ENCODE data around the gene TAF8.

Gene TAF8

GRCh38 chr6:42049948-42050296 is 402 bp upstream of the TAF8 start:
- Histone ChIP-seq H3K9me3 (replicated peaks; ENCODE audit: insufficient read depth, low read length) (no peaks in the 10 kb centered on the region), H3K9ac (ENCODE audit: low read length) (no peak overlapping the region), H3K27ac (ENCODE audit: low read length) (no peak overlapping the region)

GRCh38 chr6:42051268-42051653 is 937 bp downstream of the TAF8 start:
- Histone ChIP-seq H3K4me2 (ENCODE audit: low read depth, low read length) (peak overlapping the region; percentile 93), H3F3A (ENCODE audit: insufficient read depth, low read length) (peaks cover 17% of the 10 kb centered on the region; the same call in 1 of the 2 replicates), H3K9ac (ENCODE audit: low read length) (peak overlapping the region; percentile 91; the same call in 1 of the 2 replicates), H3K27ac (ENCODE audit: low read length) (peak overlapping the region; percentile 91; the same call in 1 of the 2 replicates), H3K27me3 (replicated peaks; ENCODE audit: insufficient read depth, low read length) (peaks cover 23% of the 10 kb centered on the region), H3K4me1 (ENCODE audit: low read length) (peaks cover 3% of the 10 kb centered on the region; the same call in 1 of the 2 replicates), H3K9me3 (replicated peaks; ENCODE audit: insufficient read depth, low read length) (no peaks in the 10 kb centered on the region), H2AFZ (ENCODE audit: low read length) (peak overlapping the region; percentile 93), H3K79me2 (ENCODE audit: low read length) (peaks cover 9% of the 10 kb centered on the region; the same call in 1 of the 2 replicates), H3K4me3 (ENCODE audit: low read length) (peak overlapping the region; percentile 96), H3K9me2 (replicated peaks; ENCODE audit: insufficient read depth, low read length) (no peaks in the 10 kb centered on the region), H4K20me1 (ENCODE audit: insufficient read depth, low read length) (no peaks in the 10 kb centered on the region), H3K36me3 (replicated peaks; ENCODE audit: insufficient read depth, low read length) (no peaks in the 10 kb centered on the region)
- TF ChIP-seq EZH2phosphoT487 (IDR thresholded peaks at IDR 0.05; ENCODE audit: low read length) (no peak), EZH2 (optimal IDR thresholded peaks at IDR 0.05; ENCODE audit: low read depth, low read length) (no peak), CTCF (IDR thresholded peaks at IDR 0.05; ENCODE audit: low read length) (no peak)
- DNase-seq, result peak; percentile 28

More at GRCh38 chr6:42049948-42050296, 402 bp upstream of the TAF8 start:
- peak overlapping the region; percentile 93; the same call in 1 of the 2 replicates for H3K4me2 ChIP-seq (ENCODE audit: low read depth, low read length)
- DNase-seq, result no peak
- H3K36me3 ChIP-seq (replicated peaks; ENCODE audit: insufficient read depth, low read length), result no peaks in the 10 kb centered on the region
- peaks cover 27% of the 10 kb centered on the region for H3K27me3 ChIP-seq (replicated peaks; ENCODE audit: insufficient read depth, low read length)
- no peak for TF ChIP-seq EZH2phosphoT487 (IDR thresholded peaks at IDR 0.05; ENCODE audit: low read length)
- no peak for TF ChIP-seq CTCF (IDR thresholded peaks at IDR 0.05; ENCODE audit: low read length)
- TF ChIP-seq EZH2 (optimal IDR thresholded peaks at IDR 0.05; ENCODE audit: low read depth, low read length), result no peak
- peaks cover 15% of the 10 kb centered on the region for H3K4me1 ChIP-seq (ENCODE audit: low read length)
- H2AFZ ChIP-seq (ENCODE audit: low read length), result no peak overlapping the region
- H3K9me2 ChIP-seq (replicated peaks; ENCODE audit: insufficient read depth, low read length), result no peaks in the 10 kb centered on the region
- 0 out of 2 replicates have a peak overlapping the region, but pooled peaks have one; percentile 96 for H3K4me3 ChIP-seq (ENCODE audit: low read length)
- no peaks in the 10 kb centered on the region for H4K20me1 ChIP-seq (ENCODE audit: insufficient read depth, low read length)
- H3F3A ChIP-seq (ENCODE audit: insufficient read depth, low read length), result peaks cover 17% of the 10 kb centered on the region; the same call in 1 of the 2 replicates
- H3K79me2 ChIP-seq (ENCODE audit: low read length), result peaks cover 9% of the 10 kb centered on the region; the same call in 1 of the 2 replicates

GRCh38 chr6:42053601-42054000 is 3.3 kb downstream of the TAF8 start:
- TF ChIP-seq EZH2 (optimal IDR thresholded peaks at IDR 0.05; ENCODE audit: low read depth, low read length), result no peak
- no peak for TF ChIP-seq EZH2phosphoT487 (IDR thresholded peaks at IDR 0.05; ENCODE audit: low read length)
- TF ChIP-seq CTCF (IDR thresholded peaks at IDR 0.05; ENCODE audit: low read length), result no peak
- no peaks in the 10 kb centered on the region for H3K9me3 ChIP-seq (replicated peaks; ENCODE audit: insufficient read depth, low read length)
- H3K27me3 ChIP-seq (replicated peaks; ENCODE audit: insufficient read depth, low read length), result 0 out of 2 replicates have a peak, but pooled peaks cover under 1% of the 10 kb centered on the region
- H3K79me2 ChIP-seq (ENCODE audit: low read length), result peaks cover 9% of the 10 kb centered on the region; the same call in 1 of the 2 replicates
- peaks cover 3% of the 10 kb centered on the region; the same call in 1 of the 2 replicates for H3K4me1 ChIP-seq (ENCODE audit: low read length)
- no peak overlapping the region for H3K4me3 ChIP-seq (ENCODE audit: low read length)
- H3F3A ChIP-seq (ENCODE audit: insufficient read depth, low read length), result peaks cover 12% of the 10 kb centered on the region; the same call in 1 of the 2 replicates
- no peaks in the 10 kb centered on the region for H4K20me1 ChIP-seq (ENCODE audit: insufficient read depth, low read length)
- no peaks in the 10 kb centered on the region for H3K36me3 ChIP-seq (replicated peaks; ENCODE audit: insufficient read depth, low read length)
- H2AFZ ChIP-seq (ENCODE audit: low read length), result no peak overlapping the region
- no peak for DNase-seq
- no peak overlapping the region for H3K9ac ChIP-seq (ENCODE audit: low read length)
- no peak overlapping the region for H3K27ac ChIP-seq (ENCODE audit: low read length)
- H3K4me2 ChIP-seq (ENCODE audit: low read depth, low read length), result no peak overlapping the region
- H3K9me2 ChIP-seq (replicated peaks; ENCODE audit: insufficient read depth, low read length), result no peaks in the 10 kb centered on the region

Data from MM.1S (cell line).